ENCODE results near the gene ARFGAP1. TPM values are rescaled to one million over a fixed set of nuclear protein-coding genes. Genes with fewer than 3 reads are reported as not detected.

Gene ARFGAP1
- total RNA-seq, 1 experiment from 2014 or later = 207 TPM

- POLR2A ChIA-PET = no interaction called here
- Mint-ChIP-seq H3K4me3 (no peak overlapping the region), H3K27ac (no peak overlapping the region), H3K36me3 (no peaks in the 10 kb centered on the region), H3K27me3 (ENCODE audit: low read depth) (no peaks in the 10 kb centered on the region), H3K4me1 (peaks cover 2% of the 10 kb centered on the region; the same call in 1 of the 2 replicates), H3K9me3 (no peaks in the 10 kb centered on the region)
- CTCF ChIA-PET = interaction anchor here (0.8 to 1.1 kb wide), 2 partner anchors 57 kb away, joined by 3 to 4 read pairs; no protein-coding TSS in a partner anchor
- DNase-seq (ENCODE audit: low spot score) (no peak), ATAC-seq (no peak)
- TF ChIP-seq STAT6 (CRISPR knock-in tag; conservative IDR thresholded peaks at IDR 0.05; ENCODE audit: low read depth) = no peak
- TF ChIP-seq ATF1 (CRISPR knock-in tag; IDR thresholded peaks at IDR 0.05) = no peak
- no peak for TF ChIP-seq NFATC4 (CRISPR knock-in tag; IDR thresholded peaks at IDR 0.05)
- no peak for TF ChIP-seq E2F5 (CRISPR knock-in tag; IDR thresholded peaks at IDR 0.05)
- TF ChIP-seq AR (CRISPR knock-in tag; IDR thresholded peaks at IDR 0.05) = no peak
- TF ChIP-seq NFYB (CRISPR knock-in tag; conservative IDR thresholded peaks at IDR 0.05; ENCODE audit: low read depth) = no peak
- TF ChIP-seq ZBTB43 (CRISPR knock-in tag; IDR thresholded peaks at IDR 0.05) = no peak
- TF ChIP-seq JUN (CRISPR knock-in tag; IDR thresholded peaks at IDR 0.05) = no peak
- no peak for TF ChIP-seq OVOL2 (CRISPR knock-in tag; IDR thresholded peaks at IDR 0.05; ENCODE audit: borderline replicate concordance)
- TF ChIP-seq JAZF1 (CRISPR knock-in tag; IDR thresholded peaks at IDR 0.05) = no peak
- TF ChIP-seq SP1 (CRISPR knock-in tag; conservative IDR thresholded peaks at IDR 0.05) = no peak
- no peak for TF ChIP-seq ZNF138 (CRISPR knock-in tag; conservative IDR thresholded peaks at IDR 0.05)
- no peak for TF ChIP-seq HMGA2 (CRISPR knock-in tag; IDR thresholded peaks at IDR 0.05)
- TF ChIP-seq GABPB1 (CRISPR knock-in tag; IDR thresholded peaks at IDR 0.05) = no peak
Observed at GRCh38 chr20:63325021-63325471, 52.4 kb downstream of the ARFGAP1 start.

- ChIA-PET POLR2A (no interaction called here), CTCF (interaction anchor here (0.8 to 1.1 kb wide), 2 partner anchors 56 to 57 kb away, joined by 4 read pairs; no protein-coding TSS in a partner anchor)
- Mint-ChIP-seq H3K4me3 (no peak overlapping the region), H3K9me3 (no peaks in the 10 kb centered on the region), H3K27me3 (ENCODE audit: low read depth) (no peaks in the 10 kb centered on the region), H3K36me3 (no peaks in the 10 kb centered on the region), H3K4me1 (peaks cover 2% of the 10 kb centered on the region; the same call in 1 of the 2 replicates), H3K27ac (no peak overlapping the region)
- DNase-seq (ENCODE audit: low spot score) (no peak), ATAC-seq (no peak)
- no peak for TF ChIP-seq ESRRA (CRISPR knock-in tag; IDR thresholded peaks at IDR 0.05; ENCODE audit: borderline replicate concordance)
- TF ChIP-seq ZNF317 (CRISPR knock-in tag; IDR thresholded peaks at IDR 0.05; ENCODE audit: borderline replicate concordance, low read depth) = no peak
- no peak for TF ChIP-seq JUN (CRISPR knock-in tag; IDR thresholded peaks at IDR 0.05)
- TF ChIP-seq E2F1 (CRISPR knock-in tag; IDR thresholded peaks at IDR 0.05) = no peak
- TF ChIP-seq E2F4 (CRISPR knock-in tag; IDR thresholded peaks at IDR 0.05; ENCODE audit: borderline replicate concordance, low read depth) = no peak
- no peak for TF ChIP-seq ARID4B (CRISPR knock-in tag; IDR thresholded peaks at IDR 0.05; ENCODE audit: borderline replicate concordance)
Observed at GRCh38 chr20:63325554-63326313, 53.1 kb downstream of the ARFGAP1 start.
